Erythroblast (primary cell): ENCODE data around the gene TSEN15.

Source experiments
- GATA1 ChIP-seq: IDR thresholded peaks from 2 replicates; pipeline ENCODE4 v1.6.1; 2011; ENCODE audit warnings: low read depth, mild to moderate bottlenecking, control low read depth, low read length, moderate library complexity
- POLR2A ChIP-seq: IDR thresholded peaks from 2 replicates; pipeline ENCODE4 v1.6.1; 2011; ENCODE audit warnings: mild to moderate bottlenecking, low read length

DNA sequence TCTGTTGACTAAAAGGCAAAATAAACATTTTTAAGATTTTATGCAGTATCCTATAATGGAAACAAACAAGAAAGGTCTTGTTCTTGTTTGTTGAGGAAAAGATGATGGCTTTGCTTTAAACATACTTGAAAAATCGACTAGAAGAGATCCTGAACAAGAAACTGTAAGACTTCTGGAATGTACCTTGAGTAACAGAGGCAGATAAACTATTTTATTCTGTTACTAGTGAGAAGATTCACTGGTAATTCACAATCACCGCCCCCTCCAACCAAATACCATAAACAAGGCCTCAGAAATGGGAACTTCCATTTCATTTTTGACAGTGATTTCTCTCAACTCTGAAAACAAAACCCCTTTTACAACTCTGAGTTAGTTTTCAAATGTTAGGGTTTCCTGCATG, 18.1 kb downstream of the TSEN15 start:
- TF ChIP-seq POLR2A, result no peak
- TF ChIP-seq GATA1, result no peak
